HepG2 (cell line): ENCODE data around the gene CFAP300. TPM values are rescaled to one million over a fixed set of nuclear protein-coding genes. Genes with fewer than 3 reads are reported as not detected.
A peak's percentile ranks its signal among the peaks of the same experiment; 100 is the strongest.

Source experiments
- ASH2L ChIP-seq: fragments of 300-600, 200-600 bp; sonication (generic); IDR thresholded peaks from 2 replicates; pipeline ENCODE4 v1.7.0; 2017; ENCODE audit warnings: low read depth, mild to moderate bottlenecking, moderate library complexity, mixed read lengths, low read length; ENCODE audit not compliant: insufficient read length
- BCL6 ChIP-seq: IDR thresholded peaks from 2 replicates; pipeline ENCODE4 v1.6.1; 2016; ENCODE audit warnings: missing genetic modification reagents, missing compliant biosample characterization
- EEA1 ChIP-seq: sonication (generic); formaldehyde crosslinking; IDR thresholded peaks from 2 replicates; pipeline ENCODE4 v1.5.1; 2020; ENCODE audit warnings: mild to moderate bottlenecking, missing genetic modification reagents, borderline replicate concordance
- FOXP1 ChIP-seq, 2 experiments: fragments of 450-650 bp in 1 of 2; IDR thresholded peaks; 2 replicates each; pipeline ENCODE4 v1.6.1; 2017 to 2018; ENCODE audit warnings: antibody characterized with exemption in 1 of 2
- GATA4 ChIP-seq: sonication (generic); IDR thresholded peaks from 2 replicates; pipeline ENCODE4 v1.6.1; 2016; ENCODE audit warnings: antibody characterized with exemption, low read depth, borderline replicate concordance
- GATAD2A ChIP-seq: IDR thresholded peaks from 2 replicates; pipeline ENCODE4 v1.6.1; 2016
- GFI1 ChIP-seq: sonication (generic); formaldehyde crosslinking; IDR thresholded peaks from 2 replicates; pipeline ENCODE4 v1.5.0; 2020; ENCODE audit warnings: missing genetic modification reagents, mild to moderate bottlenecking, borderline replicate concordance
- IKZF5 ChIP-seq: IDR thresholded peaks from 2 replicates; pipeline ENCODE4 v1.6.1; 2018; ENCODE audit warnings: missing genetic modification reagents, mild to moderate bottlenecking, missing compliant biosample characterization
- MED1 ChIP-seq: sonication (generic); formaldehyde crosslinking; IDR thresholded peaks from 2 replicates; pipeline ENCODE4 v1.4.0; 2020; ENCODE audit warnings: missing genetic modification reagents
- MYC ChIP-seq: sonication (generic); formaldehyde crosslinking; IDR thresholded peaks from 2 replicates; pipeline ENCODE4 v1.9.0; 2021; ENCODE audit warnings: missing genetic modification reagents, borderline replicate concordance
- NCOA2 ChIP-seq: sonication (generic); formaldehyde crosslinking; IDR thresholded peaks from 2 replicates; pipeline ENCODE4 v1.8.0; 2022; ENCODE audit warnings: inconsistent platforms
- PPARG ChIP-seq: conservative IDR thresholded peaks from 2 replicates; pipeline ENCODE4 v1.6.1; 2016; ENCODE audit warnings: missing biosample characterization, missing genetic modification reagents
- RBFOX2 ChIP-seq: fragments of 200-400 bp; formaldehyde crosslinking; IDR thresholded peaks from 2 replicates; pipeline ENCODE4 v1.6.1; 2017; ENCODE audit warnings: low read depth, mild to moderate bottlenecking, low read length
- SIX1 ChIP-seq: sonication (generic); formaldehyde crosslinking; IDR thresholded peaks from 2 replicates; pipeline ENCODE4 v1.4.0; 2020; ENCODE audit warnings: missing genetic modification reagents, borderline replicate concordance
- SIX4 ChIP-seq: sonication (generic); formaldehyde crosslinking; IDR thresholded peaks from 2 replicates; pipeline ENCODE4 v1.4.0; 2020; ENCODE audit warnings: missing genetic modification reagents
- TSC22D2 ChIP-seq: sonication (generic); formaldehyde crosslinking; IDR thresholded peaks from 2 replicates; pipeline ENCODE4 v1.5.1; 2020; ENCODE audit warnings: missing genetic modification reagents, mild to moderate bottlenecking, borderline replicate concordance
- ZBTB49 ChIP-seq: sonication (generic); formaldehyde crosslinking; IDR thresholded peaks from 2 replicates; pipeline ENCODE4 v1.4.0; 2020; ENCODE audit warnings: missing genetic modification reagents, borderline replicate concordance
- ZFP62 ChIP-seq: sonication (generic); formaldehyde crosslinking; IDR thresholded peaks from 2 replicates; pipeline ENCODE4 v1.4.0; 2020; ENCODE audit warnings: missing genetic modification reagents
- ZNF3 ChIP-seq: IDR thresholded peaks from 2 replicates; pipeline ENCODE4 v1.7.0; 2017; ENCODE audit warnings: inconsistent platforms
- ZNF678 ChIP-seq: sonication (generic); formaldehyde crosslinking; IDR thresholded peaks from 2 replicates; pipeline ENCODE4 v1.4.0; 2020; ENCODE audit warnings: mild to moderate bottlenecking, missing genetic modification reagents
- ZNF75D ChIP-seq: sonication (generic); formaldehyde crosslinking; IDR thresholded peaks from 2 replicates; pipeline ENCODE4 v1.8.1; 2023; ENCODE audit warnings: missing genetic modification reagents, mild to moderate bottlenecking, borderline replicate concordance
- ZNF883 ChIP-seq: sonication (generic); formaldehyde crosslinking; IDR thresholded peaks from 2 replicates; pipeline ENCODE4 v1.5.1; 2020; ENCODE audit warnings: mild to moderate bottlenecking, missing genetic modification reagents; ENCODE audit errors: not compliant biosample characterization
- polyA plus RNA-seq, 8 experiments: library from polyadenylated mRNA; depleted of rRNA in 3 of 8; stranded (reverse) in 7 of 8; unstranded in 1 of 8; fragments of >200 nt; fragmentation: Illumina TruSeq in 4 of 8; extraction: Trizol in 4 of 8; gene quantifications; 2 replicates each; pipeline versions ENCODE4 v1.2.1 to v1.2.3, GENCODE V29; 2011 to 2016; ENCODE audit warnings: low read depth in 4 of 8, missing spikeins in 1 of 8, mixed read lengths in 1 of 8; ENCODE audit not compliant: insufficient read depth in 1 of 8
- total RNA-seq, 5 experiments: library from RNA; depleted of rRNA; stranded (reverse); fragments of >200 nt; fragmentation: Illumina TruSeq; extraction: Trizol; gene quantifications; 2 replicates each; pipeline ENCODE4 v1.2.3, GENCODE V29; 2016; ENCODE audit warnings: low read depth in 1 of 5
- TF ChIP-seq, protein P1 (sequence below): sonication (generic); formaldehyde crosslinking; IDR thresholded peaks from 2 replicates; pipeline ENCODE4 v1.5.0; 2020; ENCODE audit warnings: mild to moderate bottlenecking, missing genetic modification reagents
- TF ChIP-seq, protein P2 (sequence below): sonication (generic); formaldehyde crosslinking; IDR thresholded peaks from 2 replicates; pipeline ENCODE4 v1.5.1; 2020; ENCODE audit warnings: missing genetic modification reagents, mild to moderate bottlenecking, borderline replicate concordance

The CFAP300 gene
- total and polyA plus RNA-seq, 2 of the 13 experiments (the other 11 are each of a cell fraction or from before 2014, with no cell fraction given): not detected

- no peak for TF ChIP-seq IKZF5 (CRISPR knock-in tag)
- TF ChIP-seq ASH2L: no peak
- TF ChIP-seq, protein P1, sequence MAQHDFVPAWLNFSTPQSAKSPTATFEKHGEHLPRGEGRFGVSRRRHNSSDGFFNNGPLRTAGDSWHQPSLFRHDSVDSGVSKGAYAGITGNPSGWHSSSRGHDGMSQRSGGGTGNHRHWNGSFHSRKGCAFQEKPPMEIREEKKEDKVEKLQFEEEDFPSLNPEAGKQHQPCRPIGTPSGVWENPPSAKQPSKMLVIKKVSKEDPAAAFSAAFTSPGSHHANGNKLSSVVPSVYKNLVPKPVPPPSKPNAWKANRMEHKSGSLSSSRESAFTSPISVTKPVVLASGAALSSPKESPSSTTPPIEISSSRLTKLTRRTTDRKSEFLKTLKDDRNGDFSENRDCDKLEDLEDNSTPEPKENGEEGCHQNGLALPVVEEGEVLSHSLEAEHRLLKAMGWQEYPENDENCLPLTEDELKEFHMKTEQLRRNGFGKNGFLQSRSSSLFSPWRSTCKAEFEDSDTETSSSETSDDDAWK (CRISPR knock-in tag): no peak
- TF ChIP-seq PPARG (CRISPR knock-in tag): peak; percentile 71
- TF ChIP-seq ZBTB49 (CRISPR knock-in tag): no peak
- TF ChIP-seq MYC: no peak
- TF ChIP-seq TSC22D2 (CRISPR knock-in tag): no peak
- TF ChIP-seq, protein P2, sequence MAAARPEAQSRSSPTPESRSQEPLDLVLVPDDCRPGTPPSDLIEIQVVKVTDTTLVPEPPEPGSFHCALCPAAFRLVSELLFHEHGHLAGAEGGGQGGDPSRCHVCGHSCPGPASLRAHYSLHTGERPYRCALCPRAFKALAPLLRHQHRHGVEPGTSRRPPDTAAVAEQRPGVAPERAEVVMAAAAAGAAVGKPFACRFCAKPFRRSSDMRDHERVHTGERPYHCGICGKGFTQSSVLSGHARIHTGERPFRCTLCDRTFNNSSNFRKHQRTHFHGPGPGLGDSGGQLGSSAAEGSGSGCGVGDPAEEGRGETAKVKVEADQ: no peak
- TF ChIP-seq ZNF678: no peak
- TF ChIP-seq FOXP1 (IDR thresholded peaks at IDR 0.05): no peak
- TF ChIP-seq FOXP1 (CRISPR knock-in tag; IDR thresholded peaks at IDR 0.05): peak; percentile 44; the same call in 1 of the 2 replicates
- TF ChIP-seq GATAD2A (CRISPR knock-in tag): peak; percentile 51; the same call in 1 of the 2 replicates
- TF ChIP-seq RBFOX2: peak; percentile 45; the same call in 1 of the 2 replicates
- peak; percentile 36; the same call in 1 of the 2 replicates for TF ChIP-seq MED1 (CRISPR knock-in tag)
- no peak for TF ChIP-seq ZFP62 (CRISPR knock-in tag)
- TF ChIP-seq ZNF883 (CRISPR knock-in tag): no peak
- no peak for TF ChIP-seq EEA1
- peak; percentile 32; the same call in 1 of the 2 replicates for TF ChIP-seq GFI1 (CRISPR knock-in tag)
- no peak for TF ChIP-seq ZNF3 (CRISPR knock-in tag)
- peak; percentile 42; the same call in 1 of the 2 replicates for TF ChIP-seq GATA4
- TF ChIP-seq SIX4: peak; percentile 36; the same call in 1 of the 2 replicates
- TF ChIP-seq ZNF75D (CRISPR knock-in tag): no peak
- peak; percentile 63 for TF ChIP-seq NCOA2 (CRISPR knock-in tag)
- TF ChIP-seq BCL6 (CRISPR knock-in tag): peak; percentile 45; the same call in 1 of the 2 replicates
- TF ChIP-seq SIX1 (CRISPR knock-in tag): 0 out of 2 replicates have a peak, but pooled peaks have one; percentile 22
These were observed 69.4 kb downstream of the CFAP300 start (continued) for GRCh38 chr11:102116453-102117205.
